ENCODE data around the gene FAM193B. TPM values are rescaled to one million over a fixed set of nuclear protein-coding genes. Genes with fewer than 3 reads are reported as not detected.

Gene FAM193B
- total and polyA plus RNA-seq, 9 of the 15 experiments (the other 6 are each of a cell fraction or from before 2014, with no cell fraction given) = 4.4 to 76.4 (median 37.3) TPM

DNA sequence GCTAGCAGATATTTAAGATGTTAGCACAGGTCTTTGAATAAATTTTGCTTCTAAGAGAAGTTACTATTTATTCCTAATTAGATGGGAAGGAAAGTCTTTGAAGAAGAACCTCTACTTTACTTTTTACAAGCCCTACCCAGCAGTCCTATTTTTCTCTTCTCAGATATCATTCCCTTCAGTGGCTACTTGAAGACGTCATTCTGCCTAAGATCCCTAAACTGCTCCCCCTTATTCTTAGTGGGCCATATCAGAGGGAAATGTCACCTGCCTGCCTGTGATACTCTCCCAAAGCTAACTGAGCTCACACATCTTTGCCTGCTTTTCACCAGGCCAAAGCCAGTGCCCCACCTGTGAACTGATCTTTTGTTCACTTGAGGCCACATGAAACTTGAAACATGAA lies 21.1 kb upstream of the FAM193B start (continued):
- no peak for TF ChIP-seq BACH1 (tag; IDR thresholded peaks at IDR 0.05)
- no peak for TF ChIP-seq ZNF717 (CRISPR knock-in tag; IDR thresholded peaks at IDR 0.05)
- no peak for TF ChIP-seq MYNN (IDR thresholded peaks at IDR 0.05)
- TF ChIP-seq MYNN (CRISPR knock-in tag; IDR thresholded peaks at IDR 0.05) = no peak
- no peak for TF ChIP-seq ZNF140 (CRISPR knock-in tag; IDR thresholded peaks at IDR 0.05)

DNA sequence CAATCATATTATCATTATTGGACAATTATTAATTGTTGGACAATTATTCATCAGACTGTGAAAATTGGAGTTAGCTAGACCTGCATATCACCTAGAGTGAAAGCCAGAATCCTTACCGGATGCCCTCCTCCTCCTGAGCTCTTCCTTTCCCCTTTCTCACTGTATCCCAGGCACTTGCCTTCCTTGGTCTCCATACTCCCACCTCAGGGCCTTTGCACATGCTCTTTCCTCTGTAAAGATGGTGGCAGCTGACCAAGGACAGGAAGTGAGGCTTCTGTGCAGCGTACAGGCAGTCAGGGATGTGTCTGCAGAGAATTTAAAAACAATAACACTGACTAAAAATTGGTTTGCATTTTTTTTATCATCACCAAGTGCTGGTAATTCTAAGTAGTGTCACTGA lies 15.5 kb upstream of the FAM193B start:
- DNase-seq (ENCODE audit: extremely low read depth in 1 of 4, low spot score in 3 of 4) = no peak
- peaks cover 4 to 14% of the 10 kb centered on the region in 2 experiments; a peak in 4 of 5 replicates for H3K27me3 ChIP-seq (ENCODE audit: control insufficient read depth in 2 of 2, insufficient read depth in 2 of 2, low read length in 2 of 2)
- BruUV-seq (replicated peaks) = no TSS peak
- in situ Hi-C loops (cut with MboI) = no loop called here
- H3K79me2 ChIP-seq (ENCODE audit: control insufficient read depth, insufficient read depth, low read length) = no peaks in the 10 kb centered on the region
- H3K9ac ChIP-seq (ENCODE audit: insufficient read depth in 1 of 2, low read depth in 2 of 2, low read length in 2 of 2) = no peak overlapping the region
- no peak overlapping the region for H3K27ac ChIP-seq (ENCODE audit: extremely low read depth, low read depth, low read length)
- intact Hi-C loops (cut with micrococcal nuclease) = no loop called here
- TF ChIP-seq KDM1A (IDR thresholded peaks at IDR 0.05) (peak; percentile 15 to 28; a peak in 1 of 4 replicates), RBM25 (IDR thresholded peaks at IDR 0.05; ENCODE audit: low read depth, low read length, severe bottlenecking) (peak; percentile 84), RCOR1 (IDR thresholded peaks at IDR 0.05; ENCODE audit: borderline replicate concordance in 1 of 2, low read depth in 2 of 2, low read length in 2 of 2) (no peak), BCOR (IDR thresholded peaks at IDR 0.05) (peak; percentile 51; the same call in 1 of the 2 replicates)
- TF ChIP-seq, protein P1, sequence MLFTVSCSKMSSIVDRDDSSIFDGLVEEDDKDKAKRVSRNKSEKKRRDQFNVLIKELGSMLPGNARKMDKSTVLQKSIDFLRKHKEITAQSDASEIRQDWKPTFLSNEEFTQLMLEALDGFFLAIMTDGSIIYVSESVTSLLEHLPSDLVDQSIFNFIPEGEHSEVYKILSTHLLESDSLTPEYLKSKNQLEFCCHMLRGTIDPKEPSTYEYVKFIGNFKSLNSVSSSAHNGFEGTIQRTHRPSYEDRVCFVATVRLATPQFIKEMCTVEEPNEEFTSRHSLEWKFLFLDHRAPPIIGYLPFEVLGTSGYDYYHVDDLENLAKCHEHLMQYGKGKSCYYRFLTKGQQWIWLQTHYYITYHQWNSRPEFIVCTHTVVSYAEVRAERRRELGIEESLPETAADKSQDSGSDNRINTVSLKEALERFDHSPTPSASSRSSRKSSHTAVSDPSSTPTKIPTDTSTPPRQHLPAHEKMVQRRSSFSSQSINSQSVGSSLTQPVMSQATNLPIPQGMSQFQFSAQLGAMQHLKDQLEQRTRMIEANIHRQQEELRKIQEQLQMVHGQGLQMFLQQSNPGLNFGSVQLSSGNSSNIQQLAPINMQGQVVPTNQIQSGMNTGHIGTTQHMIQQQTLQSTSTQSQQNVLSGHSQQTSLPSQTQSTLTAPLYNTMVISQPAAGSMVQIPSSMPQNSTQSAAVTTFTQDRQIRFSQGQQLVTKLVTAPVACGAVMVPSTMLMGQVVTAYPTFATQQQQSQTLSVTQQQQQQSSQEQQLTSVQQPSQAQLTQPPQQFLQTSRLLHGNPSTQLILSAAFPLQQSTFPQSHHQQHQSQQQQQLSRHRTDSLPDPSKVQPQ (CRISPR knock-in tag; IDR thresholded peaks at IDR 0.05; ENCODE audit: borderline replicate concordance) = no peak
- TF ChIP-seq, protein P2, sequence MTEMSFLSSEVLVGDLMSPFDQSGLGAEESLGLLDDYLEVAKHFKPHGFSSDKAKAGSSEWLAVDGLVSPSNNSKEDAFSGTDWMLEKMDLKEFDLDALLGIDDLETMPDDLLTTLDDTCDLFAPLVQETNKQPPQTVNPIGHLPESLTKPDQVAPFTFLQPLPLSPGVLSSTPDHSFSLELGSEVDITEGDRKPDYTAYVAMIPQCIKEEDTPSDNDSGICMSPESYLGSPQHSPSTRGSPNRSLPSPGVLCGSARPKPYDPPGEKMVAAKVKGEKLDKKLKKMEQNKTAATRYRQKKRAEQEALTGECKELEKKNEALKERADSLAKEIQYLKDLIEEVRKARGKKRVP (CRISPR knock-in tag; IDR thresholded peaks at IDR 0.05) = no peak
- H4K20me1 ChIP-seq (replicated peaks; ENCODE audit: control insufficient read depth, insufficient read depth, low read length) = no peaks in the 10 kb centered on the region
- 16% methylated on average over 2 of the region's 2 CpGs for WGBS (ENCODE audit: insufficient coverage, low coverage, missing lambda C conversion rate)
- no peak for ATAC-seq
- H3K9me1 ChIP-seq (ENCODE audit: control insufficient read depth, insufficient read depth, low read length) = no peaks in the 10 kb centered on the region
- POLR2A ChIA-PET = interaction anchor here (0.5 kb wide), 1 partner anchor 27 kb away, joined by 3 read pairs; no protein-coding TSS in a partner anchor
- CTCF ChIA-PET (ENCODE audit: low intra/inter-chr PET ratio) = no interaction called here
- H3K4me3 ChIP-seq = no peak overlapping the region
- 0 out of 2 replicates have a peak overlapping the region, but pooled peaks have one; percentile 13 for H2AFZ ChIP-seq (ENCODE audit: low read depth, low read length)
- H3K4me2 ChIP-seq (ENCODE audit: insufficient read depth, low read length) = no peak overlapping the region
- no peak for FAIRE-seq
- peaks cover 18 to 21% of the 10 kb centered on the region in 2 experiments; a peak in 3 of 5 replicates for H3K4me1 ChIP-seq (replicated peaks in 1 of 2; ENCODE audit: control insufficient read depth in 2 of 2, insufficient read depth in 2 of 2, low read length in 2 of 2)
- no peaks in the 10 kb centered on the region for H3K9me3 ChIP-seq (replicated peaks; ENCODE audit: control insufficient read depth, insufficient read depth, low read depth, low read length)
- no peaks in the 10 kb centered on the region for H3K36me3 ChIP-seq (ENCODE audit: control insufficient read depth, insufficient read depth, low read length)

Measured in K562 (cell line).